Uterus (tissue), 2 donors: ENCODE measurements around the gene KYNU.

ENCODE experiments used
- POLR2A ChIP-seq, 2 donors: fragments of 450-650 bp; IDR thresholded peaks; one replicate each; pipeline ENCODE4 v1.6.1; 2016; ENCODE audit warnings: antibody characterized with exemption in 2 of 2, mild to moderate bottlenecking in 1 of 2, moderate library complexity in 1 of 2
- TF ChIP-seq, protein P1 (sequence below), 4 experiments: fragments of 200-600 bp in 2 of 4; fragments of 450-650 bp in 2 of 4; sonication (generic) in 2 of 4; IDR thresholded peaks; one replicate each; pipeline ENCODE4 v1.5.1; 2016 to 2019; ENCODE audit warnings: antibody characterized with exemption in 4 of 4, mild to moderate bottlenecking in 2 of 4, moderate library complexity in 1 of 4

DNA sequence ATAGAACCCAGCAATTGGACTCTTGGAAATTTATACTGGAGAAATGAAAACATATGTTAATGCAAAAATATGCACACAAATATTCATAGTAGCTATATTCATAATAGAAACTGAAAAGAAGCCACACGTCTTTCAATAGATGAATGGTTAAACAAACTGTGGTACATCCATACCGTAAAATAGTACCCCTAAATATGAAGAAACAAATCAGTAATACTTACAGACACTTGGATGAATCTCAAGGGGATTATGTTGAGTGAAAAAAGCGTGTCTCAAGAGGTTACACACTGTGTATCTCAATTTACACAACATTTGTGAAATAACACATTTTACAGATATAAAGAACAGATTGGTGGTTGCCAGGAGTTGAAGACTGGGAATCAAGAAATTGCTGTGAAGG, 190.6 kb downstream of the KYNU start:
- TF ChIP-seq, protein P1, sequence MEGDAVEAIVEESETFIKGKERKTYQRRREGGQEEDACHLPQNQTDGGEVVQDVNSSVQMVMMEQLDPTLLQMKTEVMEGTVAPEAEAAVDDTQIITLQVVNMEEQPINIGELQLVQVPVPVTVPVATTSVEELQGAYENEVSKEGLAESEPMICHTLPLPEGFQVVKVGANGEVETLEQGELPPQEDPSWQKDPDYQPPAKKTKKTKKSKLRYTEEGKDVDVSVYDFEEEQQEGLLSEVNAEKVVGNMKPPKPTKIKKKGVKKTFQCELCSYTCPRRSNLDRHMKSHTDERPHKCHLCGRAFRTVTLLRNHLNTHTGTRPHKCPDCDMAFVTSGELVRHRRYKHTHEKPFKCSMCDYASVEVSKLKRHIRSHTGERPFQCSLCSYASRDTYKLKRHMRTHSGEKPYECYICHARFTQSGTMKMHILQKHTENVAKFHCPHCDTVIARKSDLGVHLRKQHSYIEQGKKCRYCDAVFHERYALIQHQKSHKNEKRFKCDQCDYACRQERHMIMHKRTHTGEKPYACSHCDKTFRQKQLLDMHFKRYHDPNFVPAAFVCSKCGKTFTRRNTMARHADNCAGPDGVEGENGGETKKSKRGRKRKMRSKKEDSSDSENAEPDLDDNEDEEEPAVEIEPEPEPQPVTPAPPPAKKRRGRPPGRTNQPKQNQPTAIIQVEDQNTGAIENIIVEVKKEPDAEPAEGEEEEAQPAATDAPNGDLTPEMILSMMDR (IDR thresholded peaks at IDR 0.05): no peak
- no peak for TF ChIP-seq POLR2A (IDR thresholded peaks at IDR 0.05)
